Thyroid gland (tissue), 4 donors: ENCODE results near the gene STAT1. TPM values are rescaled to one million over a fixed set of nuclear protein-coding genes. Genes with fewer than 3 reads are reported as not detected.

Experiments
- DNase-seq, 2 donors: peaks; one replicate each; pipeline ENCODE4 v3.0.0-alpha.2; 2019
- H3K27ac ChIP-seq, 3 donors: fragments of 200-600 bp; sonication (generic); 1 replicate in 2 of 3; 2 replicates in 1 of 3; pipeline ENCODE4 v1.5.1; 2016 to 2019; ENCODE audit warnings: mild to moderate bottlenecking in 1 of 3, moderate library complexity in 1 of 3
- H3K27me3 ChIP-seq: fragments of 200-600 bp; sonication (generic); one replicate; pipeline ENCODE4 v1.5.1; 2019
- H3K36me3 ChIP-seq, 2 donors: fragments of 200-600 bp; sonication (generic); one replicate each; pipeline ENCODE4 v1.5.1; 2016 to 2019
- H3K4me1 ChIP-seq, 2 donors: fragments of 200-600 bp; sonication (generic); one replicate each; pipeline ENCODE4 v1.5.1; 2017 to 2019
- H3K4me3 ChIP-seq, 3 donors: fragments of 200-600 bp; sonication (generic); replicated peaks in 1 of 3; 1 replicate in 2 of 3; 2 replicates in 1 of 3; pipeline ENCODE4 v1.5.1; 2016; ENCODE audit warnings: mild to moderate bottlenecking in 1 of 3
- H3K9me3 ChIP-seq: fragments of 200-600 bp; sonication (generic); one replicate; pipeline ENCODE4 v1.5.1; 2017
- CTCF ChIP-seq, 6 experiments: fragments of 200-600 bp in 3 of 6; fragments of 450-650 bp in 3 of 6; sonication (generic) in 3 of 6; IDR thresholded peaks; one replicate each; pipeline ENCODE4 v1.5.1; 2016 to 2019; ENCODE audit warnings: antibody characterized with exemption in 6 of 6, mild to moderate bottlenecking in 2 of 6, inconsistent platforms in 1 of 6, moderate library complexity in 1 of 6
- POLR2A ChIP-seq, 2 donors: fragments of 450-650 bp; IDR thresholded peaks; one replicate each; pipeline ENCODE4 v1.6.1; 2017; ENCODE audit warnings: antibody characterized with exemption in 2 of 2, mild to moderate bottlenecking in 2 of 2, moderate library complexity in 1 of 2
- WGBS, 2 donors: methylation state at CpG; one replicate each; pipeline ENCODE4 v1.1.5; 2017; 5-methylcytosine and 5-hydroxymethylcytosine counted together
- intact Hi-C: fragments of 100-400 bp; cut with DNase I; formaldehyde crosslinking; loops from one replicate; pipeline ENCODE4 v1.15.1; 2023
- total RNA-seq, 4 donors: library from RNA; depleted of rRNA; stranded (reverse); fragments of >200 nt; gene quantifications; one replicate each; pipeline ENCODE4 v1.2.3, GENCODE V29; 2016

STAT1 gene
- total RNA-seq, 4 donors from 2014 or later = 38.0 to 87.7 (median 61.3) TPM

DNA sequence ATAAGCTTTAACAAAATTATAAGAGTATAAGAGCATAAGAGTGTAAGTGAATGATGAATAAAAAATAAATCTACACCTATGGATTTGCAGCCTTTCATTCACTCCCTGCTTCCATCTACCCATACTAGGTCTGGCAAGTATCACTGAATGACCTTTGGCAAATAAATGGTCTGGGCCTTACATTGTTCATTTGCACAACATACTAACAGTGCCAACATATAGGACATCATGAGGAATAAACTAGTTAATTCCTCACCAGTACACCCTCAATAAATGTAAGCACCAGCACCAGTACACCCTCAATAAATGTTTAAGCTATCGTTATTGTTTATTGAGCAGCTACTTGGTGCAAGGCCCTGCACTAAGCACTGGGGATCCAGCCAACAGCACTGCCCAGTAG lies 26.9 kb downstream of the STAT1 start:
- no peak overlapping the region for H3K27ac ChIP-seq
- TF ChIP-seq CTCF (IDR thresholded peaks at IDR 0.05) (no peak), POLR2A (IDR thresholded peaks at IDR 0.05) (no peak)
- H3K4me3 ChIP-seq = no peak overlapping the region
- DNase-seq = no peak
- intact Hi-C loops = loop anchor here (10.0 kb wide), 1 partner anchor 142 kb away; no protein-coding TSS in a partner anchor
- H3K27me3 ChIP-seq = no peaks in the 10 kb centered on the region
- 97 to 100% methylated on average over 1 of the region's 1 CpG for WGBS, 2 donors
- no peaks in the 10 kb centered on the region for H3K9me3 ChIP-seq
- H3K4me1 ChIP-seq = no peaks in the 10 kb centered on the region
- peaks cover 62 to 63% of the 10 kb centered on the region in 2 donors for H3K36me3 ChIP-seq

- Histone ChIP-seq H3K9me3 (no peaks in the 10 kb centered on the region), H3K27ac (no peak overlapping the region), H3K27me3 (no peaks in the 10 kb centered on the region), H3K4me3 (no peak overlapping the region), H3K36me3 (peaks cover 62 to 63% of the 10 kb centered on the region in 2 donors), H3K4me1 (no peaks in the 10 kb centered on the region)
- 87 to 90% methylated on average over 13 of the region's 13 CpGs for WGBS, 2 donors
- TF ChIP-seq CTCF (IDR thresholded peaks at IDR 0.05) (no peak), POLR2A (IDR thresholded peaks at IDR 0.05) (no peak)
- DNase-seq = no peak
- intact Hi-C loops = loop anchor here (10.0 kb wide), 1 partner anchor 142 kb away; no protein-coding TSS in a partner anchor
Observed at GRCh38 chr2:190986221-190986953, 27.6 kb downstream of the STAT1 start.

DNA sequence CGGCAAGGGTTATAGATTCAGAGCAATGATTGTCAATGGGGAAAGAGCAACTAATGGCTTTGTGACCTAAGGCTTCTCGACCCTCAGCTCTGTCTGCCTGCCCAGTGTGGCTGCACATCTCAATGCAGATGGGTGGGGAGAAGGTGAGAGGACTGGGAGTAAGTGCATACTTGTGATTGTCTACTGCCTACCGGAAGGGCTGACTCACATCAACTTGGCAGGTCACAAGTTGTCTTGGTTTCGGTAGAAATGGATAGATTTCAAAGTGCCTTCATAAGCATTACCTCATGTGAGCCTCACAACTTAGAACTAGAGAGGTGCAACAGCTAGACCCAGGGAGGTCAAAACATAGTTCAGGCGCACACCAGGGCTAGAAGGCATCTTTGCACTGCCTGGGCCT lies 29.4 kb downstream of the STAT1 start:
- no peak for TF ChIP-seq POLR2A (IDR thresholded peaks at IDR 0.05)
- no peak for TF ChIP-seq CTCF (IDR thresholded peaks at IDR 0.05)
- no peak for DNase-seq
- Histone ChIP-seq H3K4me1 (peaks cover 0 to 12% of the 10 kb centered on the region in 2 donors), H3K9me3 (no peaks in the 10 kb centered on the region), H3K27me3 (no peaks in the 10 kb centered on the region), H3K27ac (no peak overlapping the region), H3K4me3 (no peak overlapping the region), H3K36me3 (peaks cover 47 to 49% of the 10 kb centered on the region in 2 donors)
- WGBS, 2 donors = 90 to 93% methylated on average over 5 of the region's 5 CpGs
- intact Hi-C loops = loop anchor here (10.0 kb wide), 1 partner anchor 140 kb away; no protein-coding TSS in a partner anchor

DNA sequence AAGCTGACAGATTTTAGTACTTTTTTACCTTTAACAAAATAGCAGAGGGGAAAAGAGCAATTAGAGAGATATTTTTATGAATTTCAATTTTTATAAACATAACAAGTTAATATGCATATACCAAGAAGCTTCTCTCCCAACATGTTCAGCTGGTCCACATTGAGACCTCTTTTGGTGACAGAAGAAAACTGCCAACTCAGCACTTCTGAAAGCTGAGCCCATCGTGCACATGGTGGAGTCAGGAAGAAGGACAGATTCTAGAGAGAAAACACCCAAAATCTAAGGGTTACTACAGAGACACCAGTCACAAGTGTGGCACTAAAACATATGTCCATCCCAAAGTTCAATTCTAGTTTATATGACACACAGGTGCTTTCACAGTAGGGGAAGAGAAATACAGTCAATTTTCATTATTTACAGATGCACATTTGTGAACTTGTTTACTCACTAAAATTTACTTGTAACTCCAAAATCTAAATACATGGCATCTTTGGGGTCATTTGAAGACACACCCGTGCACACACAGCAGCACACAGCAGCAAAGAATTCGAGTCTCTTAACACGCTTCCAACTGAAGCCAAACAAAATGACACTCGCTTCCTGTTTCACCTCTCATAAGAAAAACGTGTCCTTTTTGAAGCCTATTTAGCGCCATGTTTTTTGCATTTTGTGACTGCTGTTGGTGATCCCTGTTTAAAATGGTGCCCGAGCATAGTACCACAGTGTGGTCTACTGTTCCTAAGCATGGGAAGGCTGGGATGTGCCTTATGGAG lies 31.5 kb downstream of the STAT1 start:
- Histone ChIP-seq H3K9me3 (no peaks in the 10 kb centered on the region), H3K4me3 (no peak overlapping the region), H3K36me3 (peaks cover 41 to 51% of the 10 kb centered on the region in 2 donors), H3K4me1 (peaks cover 0 to 14% of the 10 kb centered on the region in 2 donors), H3K27ac (no peak overlapping the region), H3K27me3 (no peaks in the 10 kb centered on the region)
- TF ChIP-seq POLR2A (IDR thresholded peaks at IDR 0.05) = no peak
- no peak for TF ChIP-seq CTCF (IDR thresholded peaks at IDR 0.05)
- no peak for DNase-seq
- 92 to 93% methylated on average over 8 of the region's 8 CpGs for WGBS, 2 donors
- intact Hi-C loops = loop anchor here (10.0 kb wide), 1 partner anchor 138 kb away; no protein-coding TSS in a partner anchor
